Measurements from ENCODE around the gene ARHGAP35.

ARHGAP35 gene

GRCh38 chr19:46892252-46893179 lies 31.7 kb downstream of the ARHGAP35 start:
- Mint-ChIP-seq H3K4me1 (ENCODE audit: low read depth) (peaks cover 14% of the 10 kb centered on the region), H3K9me3 (no peaks in the 10 kb centered on the region), H3K27ac (no peak overlapping the region), H3K27me3 (ENCODE audit: low read depth) (no peaks in the 10 kb centered on the region), H3K36me3 (ENCODE audit: low read depth) (peaks cover 3% of the 10 kb centered on the region), H3K4me3 (no peak overlapping the region)
- DNase-seq (ENCODE audit: low spot score) = no peak

DNA sequence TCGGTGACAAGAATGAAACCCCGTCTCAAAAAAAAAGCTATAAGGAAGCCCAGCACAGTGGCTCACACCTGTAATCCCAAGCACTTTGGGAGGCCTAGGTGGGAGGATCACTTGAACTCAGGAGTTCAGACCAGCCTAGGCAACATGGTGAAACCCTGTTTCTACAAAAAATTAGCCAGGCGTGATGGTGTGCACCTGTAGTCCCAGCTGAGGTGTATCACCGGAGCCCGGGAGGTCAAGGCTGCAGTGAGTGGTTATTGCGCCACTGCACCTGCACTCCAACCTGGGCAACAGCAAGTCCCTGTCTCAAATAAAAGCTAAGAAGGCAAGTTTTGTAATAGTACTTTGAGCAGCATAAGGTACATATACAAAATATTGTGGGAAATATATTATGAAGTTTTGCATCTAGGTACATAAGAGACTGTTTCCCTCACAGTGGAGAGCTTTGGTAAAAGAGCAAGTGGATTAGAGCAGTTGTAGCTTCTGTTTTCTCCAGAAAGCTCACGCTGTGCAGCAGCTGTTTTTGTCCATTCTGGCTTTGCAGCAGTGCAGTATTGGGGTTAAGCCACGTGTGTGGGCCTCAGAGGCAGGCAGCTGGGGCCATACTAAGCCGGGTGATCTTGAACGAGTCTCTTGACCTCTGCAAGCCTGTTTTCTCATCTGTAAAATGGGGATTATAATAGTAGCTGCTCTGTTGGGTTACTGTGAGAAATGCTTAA lies 35.4 kb downstream of the ARHGAP35 start:
- Mint-ChIP-seq H3K27ac (no peak overlapping the region), H3K9me3 (no peaks in the 10 kb centered on the region), H3K4me3 (no peak overlapping the region), H3K4me1 (ENCODE audit: low read depth) (peaks cover 10% of the 10 kb centered on the region), H3K36me3 (ENCODE audit: low read depth) (peaks cover 2% of the 10 kb centered on the region), H3K27me3 (ENCODE audit: low read depth) (no peaks in the 10 kb centered on the region)
- no peak for DNase-seq (ENCODE audit: low spot score)

DNA sequence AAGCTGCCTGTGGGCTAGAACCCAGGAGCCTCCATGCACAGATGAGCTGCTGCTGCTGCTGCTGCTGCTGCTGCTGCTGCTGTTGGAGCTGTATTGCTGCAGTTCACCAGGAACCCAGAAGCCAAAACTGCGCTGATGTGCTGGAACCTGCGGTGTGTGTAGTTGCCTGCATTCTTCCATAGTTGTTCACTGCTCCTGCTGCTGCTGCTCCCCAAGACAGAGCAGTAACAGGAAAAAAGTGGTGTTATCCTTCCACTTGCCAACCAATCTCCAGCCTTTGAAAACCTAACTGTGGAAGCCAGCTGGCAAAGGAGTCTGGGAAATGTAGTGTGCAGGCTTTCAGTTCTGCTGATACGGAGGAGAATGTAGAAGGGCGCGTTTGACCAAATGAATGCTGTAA lies 37.9 kb downstream of the ARHGAP35 start:
- H3K4me1 Mint-ChIP-seq (ENCODE audit: low read depth) = peaks cover 14% of the 10 kb centered on the region
- peaks cover 2% of the 10 kb centered on the region for H3K36me3 Mint-ChIP-seq (ENCODE audit: low read depth)
- H3K27me3 Mint-ChIP-seq (ENCODE audit: low read depth) = no peaks in the 10 kb centered on the region
- no peak overlapping the region for H3K27ac Mint-ChIP-seq
- DNase-seq (ENCODE audit: low spot score) = no peak
- H3K9me3 Mint-ChIP-seq = no peaks in the 10 kb centered on the region
- no peak overlapping the region for H3K4me3 Mint-ChIP-seq

GRCh38 chr19:46900341-46900740 lies 39.5 kb downstream of the ARHGAP35 start:
- H3K9me3 Mint-ChIP-seq = no peaks in the 10 kb centered on the region
- H3K36me3 Mint-ChIP-seq (ENCODE audit: low read depth) = peaks cover 2% of the 10 kb centered on the region
- DNase-seq (ENCODE audit: low spot score) = no peak
- no peak overlapping the region for H3K27ac Mint-ChIP-seq
- H3K27me3 Mint-ChIP-seq (ENCODE audit: low read depth) = no peaks in the 10 kb centered on the region
- peaks cover 20% of the 10 kb centered on the region for H3K4me1 Mint-ChIP-seq (ENCODE audit: low read depth)
- no peak overlapping the region for H3K4me3 Mint-ChIP-seq

DNA sequence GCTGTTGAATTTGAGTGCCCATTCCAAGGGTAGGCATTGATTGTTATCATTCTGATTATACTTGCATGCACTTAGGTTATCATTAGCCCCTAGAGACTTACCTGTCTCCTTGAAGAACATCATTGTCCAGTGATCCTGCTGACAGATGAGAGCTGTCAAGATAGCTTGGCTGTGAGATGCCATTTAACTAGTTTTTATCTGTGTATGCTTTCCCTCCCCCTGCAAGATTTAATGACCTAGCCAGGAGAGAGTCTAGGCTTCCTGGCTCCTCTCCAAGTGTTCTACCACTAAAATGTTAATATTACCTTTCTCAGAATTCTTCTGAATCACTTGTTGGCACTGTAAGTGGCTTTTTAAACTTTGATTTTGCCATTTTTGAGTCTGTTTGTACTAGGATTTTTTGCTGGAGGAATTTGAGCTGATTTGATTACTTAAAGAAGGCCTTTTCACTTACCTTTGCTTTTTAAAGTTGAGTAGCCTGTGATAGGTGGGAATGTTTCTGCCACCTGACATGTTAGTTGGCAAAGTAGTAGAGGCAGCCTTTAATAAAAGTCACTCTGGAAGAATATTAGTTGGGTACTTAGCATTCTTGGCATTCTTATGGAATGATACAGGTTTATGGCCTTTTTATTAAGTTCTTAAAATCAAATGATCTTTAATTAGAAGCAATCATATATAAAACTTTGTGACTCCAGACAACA lies 41.1 kb downstream of the ARHGAP35 start:
- Mint-ChIP-seq H3K27ac (no peak overlapping the region), H3K4me1 (ENCODE audit: low read depth) (peaks cover 17% of the 10 kb centered on the region), H3K36me3 (ENCODE audit: low read depth) (peaks cover 2% of the 10 kb centered on the region)

DNA sequence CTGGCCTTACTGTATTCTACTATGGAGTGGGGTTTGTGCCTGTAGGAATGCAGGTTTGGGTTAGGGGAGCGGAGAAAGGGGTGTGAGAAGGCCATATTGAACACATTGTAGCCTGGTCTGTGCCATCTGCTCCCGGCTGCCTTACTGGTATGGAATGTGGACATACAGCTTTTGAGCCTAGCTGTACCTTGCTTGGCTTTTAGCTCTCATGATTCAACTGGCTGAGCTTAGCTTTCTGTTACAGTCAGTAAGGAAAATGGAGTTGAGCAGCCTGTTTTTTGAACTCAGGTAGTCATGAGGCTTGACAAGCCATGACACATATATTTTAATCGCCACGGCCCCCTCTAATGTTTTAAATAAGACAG lies 41.6 kb downstream of the ARHGAP35 start:
- Mint-ChIP-seq H3K4me1 (ENCODE audit: low read depth) (peaks cover 16% of the 10 kb centered on the region), H3K4me3 (no peak overlapping the region), H3K36me3 (ENCODE audit: low read depth) (peaks cover 1% of the 10 kb centered on the region), H3K9me3 (no peaks in the 10 kb centered on the region), H3K27ac (no peak overlapping the region), H3K27me3 (ENCODE audit: low read depth) (no peaks in the 10 kb centered on the region)
- DNase-seq (ENCODE audit: low spot score) = no peak

More for the DNA sequence above, 41.1 kb downstream of the ARHGAP35 start:
- Mint-ChIP-seq H3K9me3 (no peaks in the 10 kb centered on the region), H3K4me3 (no peak overlapping the region), H3K27me3 (ENCODE audit: low read depth) (no peaks in the 10 kb centered on the region)
- no peak for DNase-seq (ENCODE audit: low spot score)

GRCh38 chr19:46903458-46903857 lies 42.7 kb downstream of the ARHGAP35 start:
- DNase-seq (ENCODE audit: low spot score) = no peak
- no peaks in the 10 kb centered on the region for H3K27me3 Mint-ChIP-seq (ENCODE audit: low read depth)
- H3K9me3 Mint-ChIP-seq = no peaks in the 10 kb centered on the region
- no peaks in the 10 kb centered on the region for H3K36me3 Mint-ChIP-seq (ENCODE audit: low read depth)
- no peak overlapping the region for H3K4me3 Mint-ChIP-seq
- H3K4me1 Mint-ChIP-seq (ENCODE audit: low read depth) = peaks cover 16% of the 10 kb centered on the region
- no peak overlapping the region for H3K27ac Mint-ChIP-seq

GRCh38 chr19:46904114-46905060 lies 43.6 kb downstream of the ARHGAP35 start:
- no peak overlapping the region for H3K27ac Mint-ChIP-seq
- H3K4me1 Mint-ChIP-seq (ENCODE audit: low read depth) = peaks cover 18% of the 10 kb centered on the region
- no peaks in the 10 kb centered on the region for H3K27me3 Mint-ChIP-seq (ENCODE audit: low read depth)
- no peak for DNase-seq (ENCODE audit: low spot score)
- H3K9me3 Mint-ChIP-seq = no peaks in the 10 kb centered on the region
- H3K4me3 Mint-ChIP-seq = no peak overlapping the region
- H3K36me3 Mint-ChIP-seq (ENCODE audit: low read depth) = no peaks in the 10 kb centered on the region

- no peak overlapping the region for H3K27ac Mint-ChIP-seq
- H3K36me3 Mint-ChIP-seq (ENCODE audit: low read depth) = peaks cover 4% of the 10 kb centered on the region
- H3K9me3 Mint-ChIP-seq = no peaks in the 10 kb centered on the region
- no peak for DNase-seq (ENCODE audit: low spot score)
- H3K4me3 Mint-ChIP-seq = no peak overlapping the region
- no peaks in the 10 kb centered on the region for H3K27me3 Mint-ChIP-seq (ENCODE audit: low read depth)
- H3K4me1 Mint-ChIP-seq (ENCODE audit: low read depth) = peaks cover 24% of the 10 kb centered on the region
Measured at GRCh38 chr19:46906221-46906620, 45.4 kb downstream of the ARHGAP35 start.

GRCh38 chr19:46907880-46908279 lies 47.1 kb downstream of the ARHGAP35 start:
- peaks cover 4% of the 10 kb centered on the region for H3K36me3 Mint-ChIP-seq (ENCODE audit: low read depth)
- H3K27ac Mint-ChIP-seq = no peak overlapping the region
- peaks cover 21% of the 10 kb centered on the region for H3K4me1 Mint-ChIP-seq (ENCODE audit: low read depth)
- H3K4me3 Mint-ChIP-seq = no peak overlapping the region
- H3K9me3 Mint-ChIP-seq = no peaks in the 10 kb centered on the region
- no peaks in the 10 kb centered on the region for H3K27me3 Mint-ChIP-seq (ENCODE audit: low read depth)
- DNase-seq (ENCODE audit: low spot score) = no peak

GRCh38 chr19:46909356-46909755 lies 48.6 kb downstream of the ARHGAP35 start:
- H3K27ac Mint-ChIP-seq = no peak overlapping the region
- no peak overlapping the region for H3K4me3 Mint-ChIP-seq
- peaks cover 4% of the 10 kb centered on the region for H3K36me3 Mint-ChIP-seq (ENCODE audit: low read depth)
- H3K9me3 Mint-ChIP-seq = no peaks in the 10 kb centered on the region
- no peak for DNase-seq (ENCODE audit: low spot score)
- peaks cover 18% of the 10 kb centered on the region for H3K4me1 Mint-ChIP-seq (ENCODE audit: low read depth)
- no peaks in the 10 kb centered on the region for H3K27me3 Mint-ChIP-seq (ENCODE audit: low read depth)
